Measurements from ENCODE around the gene SCFD2.

- no peak for TF ChIP-seq POLR2A (IDR thresholded peaks at IDR 0.05)
- TF ChIP-seq CTCF (IDR thresholded peaks at IDR 0.05), result no peak
- TF ChIP-seq EP300 (IDR thresholded peaks at IDR 0.05), result no peak
Measured at GRCh38 chr4:53040459-53040815, 325.4 kb downstream of the SCFD2 start.
